GM12878 (cell line): ENCODE results near the gene HOATZ. TPM values are rescaled to one million over a fixed set of nuclear protein-coding genes. Genes with fewer than 3 reads are reported as not detected.

Experiments
- ATAC-seq: fragments of 200-7000 bp; cut with Tn5 transposase; 3 replicates; pipeline ENCODE4 v1.9.1; 2020; ENCODE audit warnings: mild to moderate bottlenecking, moderate library complexity
- BruUV-seq: library from RNA; stranded (reverse); fragments of 400-500 nt; replicated peaks from 2 replicates; lab custom pipeline; 2021; lab: Mats Ljungman, UMichigan
- CTCF ChIA-PET: fragments of 300-600 bp; sonication (Branson Sonifier 250); formaldehyde crosslinking; extraction: SDS; loops from one replicate; lab custom pipeline; 2021; ENCODE audit warnings: inconsistent platforms; lab: Yijun Ruan, JAX
- POLR2A ChIA-PET: fragments of 350-600 bp; formaldehyde crosslinking; extraction: SDS; loops from one replicate; lab custom pipeline; 2021; ENCODE audit warnings: inconsistent platforms; lab: Charles Lee
- RAD21 ChIA-PET: fragments of 300-600 bp; sonication (Branson Sonifier 250); formaldehyde crosslinking; loops from one replicate; lab custom pipeline; 2023; ENCODE audit warnings: antibody characterized with exemption; ENCODE audit not compliant: unreplicated experiment; lab: Charles Lee
- SMC1A ChIA-PET: fragments of 300-600 bp; sonication (Branson Sonifier 250); formaldehyde crosslinking; loops from one replicate; lab custom pipeline; 2023; ENCODE audit not compliant: unreplicated experiment, uncharacterized antibody; lab: Charles Lee
- DNase-seq: peaks from one replicate; pipeline ENCODE4 v3.0.0-alpha.2; 2011; ENCODE audit warnings: low read depth, low spot score
- FAIRE-seq: peaks from 3 replicates; lab custom pipeline; 2011; peaks lifted over from hg19 to GRCh38; lab: Jason Lieb, UNC
- H2AFZ ChIP-seq: 2 replicates; pipeline ENCODE4 v1.6.0; 2011; ENCODE audit warnings: low read depth, low read length, control low read depth; ENCODE audit not compliant: control insufficient read depth
- H3K27ac ChIP-seq: 2 replicates; pipeline ENCODE4 v1.5.1; 2011; ENCODE audit warnings: control low read depth; ENCODE audit not compliant: control insufficient read depth, insufficient read depth
- H3K27me3 ChIP-seq, 2 experiments: replicated peaks in 1 of 2; 2 replicates each; pipeline versions ENCODE4 v1.6.0 to v1.6.1; 2011; ENCODE audit warnings: low read length in 1 of 2; ENCODE audit not compliant: control insufficient read depth in 2 of 2, insufficient read depth in 2 of 2
- H3K36me3 ChIP-seq, 2 experiments: 2 replicates each; pipeline ENCODE4 v1.5.1; 2011; ENCODE audit warnings: low read length in 1 of 2; ENCODE audit not compliant: control insufficient read depth in 2 of 2, insufficient read depth in 2 of 2
- H3K4me1 ChIP-seq: 2 replicates; pipeline ENCODE4 v1.6.1; 2011; ENCODE audit warnings: mild to moderate bottlenecking, low read length, moderate library complexity, mixed read lengths; ENCODE audit not compliant: control insufficient read depth, insufficient read depth
- H3K4me2 ChIP-seq: 2 replicates; pipeline ENCODE4 v1.6.0; 2011; ENCODE audit warnings: control low read depth; ENCODE audit not compliant: control insufficient read depth, insufficient read depth
- H3K4me3 ChIP-seq: fragments of 200-600 bp; sonication (generic); 2 replicates; pipeline ENCODE4 v1.5.1; 2016
- H3K79me2 ChIP-seq: 2 replicates; pipeline ENCODE4 v1.6.0; 2011; ENCODE audit warnings: low read length; ENCODE audit not compliant: control insufficient read depth, insufficient read depth
- H3K9ac ChIP-seq: 2 replicates; pipeline ENCODE4 v1.8.0; 2011; ENCODE audit warnings: low read length, control low read depth, mixed read lengths; ENCODE audit not compliant: control insufficient read depth, insufficient read depth
- H3K9me3 ChIP-seq: replicated peaks from 3 replicates; pipeline ENCODE4 v1.5.1; 2011; ENCODE audit warnings: mild to moderate bottlenecking, low read length; ENCODE audit not compliant: control insufficient read depth, insufficient read depth
- H4K20me1 ChIP-seq: 2 replicates; pipeline ENCODE4 v1.6.0; 2011; ENCODE audit not compliant: control insufficient read depth, insufficient read depth
- CHD1 ChIP-seq: IDR thresholded peaks from 2 replicates; pipeline ENCODE4 v1.6.1; 2012; ENCODE audit warnings: low read depth, low read length, improper control_type of control experiment
- E2F8 ChIP-seq: fragments of 450-650 bp; IDR thresholded peaks from 2 replicates; pipeline ENCODE4 v1.6.1; 2018; ENCODE audit warnings: mild to moderate bottlenecking, low read depth, moderate library complexity; ENCODE audit not compliant: partially characterized antibody
- HDAC2 ChIP-seq: fragments of 200-600 bp; sonication (generic); IDR thresholded peaks from 2 replicates; pipeline ENCODE4 v1.6.1; 2017
- IRF4 ChIP-seq: IDR thresholded peaks from 2 replicates; pipeline ENCODE4 v1.6.1; 2011; ENCODE audit warnings: low read depth, low read length
- NR2F1 ChIP-seq: fragments of 450-650 bp; conservative IDR thresholded peaks from 2 replicates; pipeline ENCODE4 v1.6.1; 2017; ENCODE audit warnings: mild to moderate bottlenecking
- RELA ChIP-seq: fragments of 450-650 bp; IDR thresholded peaks from 2 replicates; pipeline ENCODE4 v1.8.0; 2014; ENCODE audit warnings: borderline replicate concordance; ENCODE audit not compliant: partially characterized antibody
- SIN3A ChIP-seq: IDR thresholded peaks from 2 replicates; pipeline ENCODE4 v1.6.1; 2012; ENCODE audit warnings: low read depth, low read length, improper control_type of control experiment
- SPI1 ChIP-seq: IDR thresholded peaks from 2 replicates; pipeline ENCODE4 v1.6.1; 2011; ENCODE audit warnings: low read depth, mild to moderate bottlenecking, low read length, moderate library complexity, borderline replicate concordance; ENCODE audit not compliant: insufficient read depth
- WRNIP1 ChIP-seq: IDR thresholded peaks from 2 replicates; pipeline ENCODE4 v1.6.1; 2011; ENCODE audit warnings: low read depth, low read length, improper control_type of control experiment, borderline replicate concordance
- ZBED1 ChIP-seq: IDR thresholded peaks from 2 replicates; pipeline ENCODE4 v1.6.1; 2016; ENCODE audit warnings: borderline replicate concordance
- ZBTB40 ChIP-seq: fragments of 450-650 bp; IDR thresholded peaks from 2 replicates; pipeline ENCODE4 v1.6.1; 2016; ENCODE audit warnings: mild to moderate bottlenecking, moderate library complexity, borderline replicate concordance
- WGBS: methylation state at CpG from one replicate; pipeline ENCODE4 v1.1.6; 2016; ENCODE audit warnings: low lambda C conversion rate; ENCODE audit not compliant: insufficient replicate concordance, insufficient coverage; ENCODE audit errors: missing lambda C conversion rate; 5-methylcytosine and 5-hydroxymethylcytosine counted together
- in situ Hi-C: fragments of 300-500 bp; cut with MboI; formaldehyde crosslinking; loops from 9 replicates; pipeline ENCODE4 v1.14.3; 2018; ENCODE audit warnings: mixed read lengths
- intact Hi-C: fragments of 100-400 bp; cut with micrococcal nuclease; formaldehyde crosslinking; loops from one replicate; pipeline ENCODE4 v1.14.2; 2022; ENCODE audit not compliant: unreplicated experiment
- polyA plus RNA-seq, 11 experiments: library from polyadenylated mRNA; depleted of rRNA in 4 of 11; unstranded in 6 of 11; stranded (reverse) in 5 of 11; fragments of >200 nt; fragmentation: Nextera tagmentation in 4 of 11; fragmentation: Illumina TruSeq in 1 of 11; extraction: Ambion mirVana in 4 of 11; extraction: Trizol in 1 of 11; gene quantifications; 1 replicate in 1 of 11; 2 replicates in 10 of 11; pipeline versions ENCODE4 v1.2.1 to v1.2.3, GENCODE V29; 2011 to 2016; ENCODE audit warnings: inconsistent platforms in 2 of 11, missing spikeins in 2 of 11, low read depth in 1 of 11
- total RNA-seq, 4 experiments: library from RNA; depleted of rRNA in 3 of 4; stranded (reverse); fragments of >200 nt in 3 of 4; fragmentation: Illumina TruSeq in 1 of 4; extraction: Trizol in 1 of 4; gene quantifications; 2 replicates each; pipeline versions ENCODE4 v1.2.1 to v1.2.3, GENCODE V29; 2013 to 2021

The HOATZ gene
- total and polyA plus RNA-seq, 10 of the 15 experiments (the other 5 are each of a cell fraction or from before 2014, with no cell fraction given) = 0.28 TPM; not detected in 9

- no peak overlapping the region for H3K27ac ChIP-seq
- ChIA-PET SMC1A (interaction anchor here (1.5 kb wide), 1 partner anchor 104 kb away, joined by 5 read pairs; no protein-coding TSS in a partner anchor), POLR2A (interaction anchor here (0.5 to 1.4 kb wide), 2 partner anchors 17 to 100 kb away, joined by 3 to 4 read pairs; no protein-coding TSS in a partner anchor), CTCF (interaction anchor here (0.7 kb wide), 1 partner anchor 26 kb away, joined by 3 read pairs; no protein-coding TSS in a partner anchor), RAD21 (no interaction called here)
- H3K79me2 ChIP-seq = no peaks in the 10 kb centered on the region
- no TSS peak for BruUV-seq
- 47% methylated on average over 2 of the region's 2 CpGs for WGBS
- in situ Hi-C loops (no loop called here), intact Hi-C loops (no loop called here)
- H3K9me3 ChIP-seq = no peaks in the 10 kb centered on the region
- peaks cover 0 to 5% of the 10 kb centered on the region in 2 experiments; a peak in 2 of 4 replicates for H3K27me3 ChIP-seq
- H3K36me3 ChIP-seq = no peaks in the 10 kb centered on the region
- no peak overlapping the region for H3K9ac ChIP-seq
- peak; percentile 66; the same call in 1 of the 2 replicates for TF ChIP-seq SPI1
- no peak for TF ChIP-seq IRF4
- FAIRE-seq = no peak
- H3K4me3 ChIP-seq = no peak overlapping the region
- no peak overlapping the region for H2AFZ ChIP-seq
- peak; percentile 44; the same call in 2 of the 3 replicates for ATAC-seq
- no peak for DNase-seq
- no peaks in the 10 kb centered on the region for H3K4me1 ChIP-seq
- H3K4me2 ChIP-seq = no peak overlapping the region
- no peaks in the 10 kb centered on the region; the same call in 1 of the 2 replicates for H4K20me1 ChIP-seq
These were observed 35.7 kb downstream of the HOATZ start for GRCh38 chr11:111550258-111550657.

GRCh38 chr11:111554532-111554931 lies 40.0 kb downstream of the HOATZ start:
- Histone ChIP-seq H2AFZ (no peak overlapping the region), H3K27ac (no peak overlapping the region), H3K4me2 (no peak overlapping the region), H3K36me3 (no peaks in the 10 kb centered on the region), H3K27me3 (peaks cover 0 to 2% of the 10 kb centered on the region in 2 experiments; a peak in 2 of 4 replicates), H3K9ac (no peak overlapping the region), H3K79me2 (no peaks in the 10 kb centered on the region), H4K20me1 (no peaks in the 10 kb centered on the region), H3K4me3 (no peak overlapping the region), H3K9me3 (no peaks in the 10 kb centered on the region; the same call in 2 of the 3 replicates), H3K4me1 (no peaks in the 10 kb centered on the region)
- RAD21 ChIA-PET = no interaction called here
- in situ Hi-C loops (no loop called here), intact Hi-C loops (no loop called here)
- POLR2A ChIA-PET = no interaction called here
- DNase-seq (no peak), FAIRE-seq (no peak), ATAC-seq (no peak)
- CTCF ChIA-PET = interaction anchor here (1.4 kb wide), 3 partner anchors 10 to 288 kb away, joined by 3 to 5 read pairs (median 5); no protein-coding TSS in a partner anchor
- SMC1A ChIA-PET = interaction anchor here (0.8 to 1.7 kb wide), 2 partner anchors 10 to 15 kb away, joined by 3 to 6 read pairs; no protein-coding TSS in a partner anchor
- BruUV-seq = no TSS peak
- TF ChIP-seq NR2F1 = no peak
- no peak for TF ChIP-seq SIN3A
- TF ChIP-seq RELA = no peak
- TF ChIP-seq HDAC2 = no peak
- TF ChIP-seq CHD1 = no peak
- no peak for TF ChIP-seq WRNIP1
- no peak for TF ChIP-seq ZBTB40
- no peak for TF ChIP-seq ZBED1
- TF ChIP-seq E2F8 = no peak
